OCI-LY3 (cell line): Measurements from ENCODE around the gene TXNL4A.

Experiments
- H2AFZ ChIP-seq: fragments of 200-600, 300-600 bp; shearing (Covaris generic); 2 replicates; pipeline ENCODE4 v1.6.0; 2014; ENCODE audit warnings: antibody characterized with exemption, low read depth, low read length
- H3K27ac ChIP-seq: fragments of 200-600, 300-600 bp; sonication (generic); 2 replicates; pipeline ENCODE4 v1.5.1; 2014; ENCODE audit warnings: mild to moderate bottlenecking, low read length, moderate library complexity, mixed read lengths
- H3K27me3 ChIP-seq: fragments of 200-600, 300-600 bp; sonication (generic); 2 replicates; pipeline ENCODE4 v1.6.1; 2014; ENCODE audit warnings: low read depth, low read length, mixed read lengths
- H3K36me3 ChIP-seq: fragments of 200-600, 300-600 bp; sonication (generic); replicated peaks from 2 replicates; pipeline ENCODE3; 2014; ENCODE audit warnings: low read depth, low read length, mixed read lengths
- H3K4me1 ChIP-seq: fragments of 300-600, 200-600 bp; sonication (generic); 2 replicates; pipeline ENCODE4 v1.6.1; 2014; ENCODE audit warnings: low read length, mixed read lengths
- H3K4me2 ChIP-seq: fragments of 200-600, 300-600 bp; sonication (generic); 2 replicates; pipeline ENCODE4 v1.6.1; 2014; ENCODE audit warnings: low read length, mixed read lengths
- H3K4me3 ChIP-seq: fragments of 300-600, 200-600 bp; sonication (generic); 2 replicates; pipeline ENCODE4 v1.5.1; 2014; ENCODE audit warnings: antibody characterized with exemption, mild to moderate bottlenecking, low read length, moderate library complexity
- H3K79me2 ChIP-seq: fragments of 300-600, 200-600 bp; shearing (Covaris generic); 2 replicates; pipeline ENCODE4 v1.6.1; 2014; ENCODE audit warnings: mild to moderate bottlenecking, low read length, mixed read lengths
- H3K9ac ChIP-seq: fragments of 300-600, 200-600 bp; shearing (Covaris generic); 2 replicates; pipeline ENCODE4 v1.6.0; 2014; ENCODE audit warnings: mild to moderate bottlenecking, low read length, moderate library complexity
- H3K9me3 ChIP-seq: fragments of 200-600, 300-600 bp; shearing (Covaris generic); 2 replicates; pipeline ENCODE4 v1.6.1; 2014; ENCODE audit warnings: low read length, mixed read lengths; ENCODE audit not compliant: insufficient read depth
- H4K20me1 ChIP-seq: fragments of 200-600, 300-600 bp; sonication (generic); 2 replicates; pipeline ENCODE4 v1.6.1; 2016; ENCODE audit warnings: low read length, mixed read lengths; ENCODE audit not compliant: insufficient read depth
- CTCF ChIP-seq: fragments of 200-600, 300-600 bp; sonication (generic); IDR thresholded peaks from 2 replicates; pipeline ENCODE4 v1.5.1; 2014; ENCODE audit warnings: antibody characterized with exemption, low read length, low read depth
- EZH2phosphoT487 ChIP-seq: fragments of 200-600 bp; shearing (Covaris generic); IDR thresholded peaks from 2 replicates; pipeline ENCODE4 v1.6.1; 2018; ENCODE audit warnings: antibody characterized with exemption, mixed run types, low read depth

Gene TXNL4A

GRCh38 chr18:79932907-79933306 is 55.5 kb downstream of the TXNL4A start:
- Histone ChIP-seq H3K79me2 (peaks cover 83% of the 10 kb centered on the region), H3K9me3 (peaks cover 43% of the 10 kb centered on the region), H3K9ac (no peak overlapping the region), H3K4me1 (no peaks in the 10 kb centered on the region), H3K4me3 (no peak overlapping the region), H3K36me3 (peaks cover 96% of the 10 kb centered on the region), H4K20me1 (peaks cover 36% of the 10 kb centered on the region), H2AFZ (no peak overlapping the region), H3K4me2 (no peak overlapping the region), H3K27ac (no peak overlapping the region), H3K27me3 (no peaks in the 10 kb centered on the region)
- TF ChIP-seq CTCF = no peak
- TF ChIP-seq EZH2phosphoT487 = no peak

GRCh38 chr18:79931475-79931874 is 56.9 kb downstream of the TXNL4A start:
- Histone ChIP-seq H3K9me3 (peaks cover 43% of the 10 kb centered on the region), H3K36me3 (peaks cover 84% of the 10 kb centered on the region), H3K4me1 (no peaks in the 10 kb centered on the region), H3K9ac (no peak overlapping the region), H3K79me2 (peaks cover 79% of the 10 kb centered on the region), H2AFZ (no peak overlapping the region), H3K4me3 (no peak overlapping the region), H4K20me1 (peaks cover 33% of the 10 kb centered on the region), H3K4me2 (no peak overlapping the region), H3K27ac (no peak overlapping the region), H3K27me3 (no peaks in the 10 kb centered on the region)
- TF ChIP-seq CTCF (no peak), EZH2phosphoT487 (no peak)

- no peaks in the 10 kb centered on the region for H3K4me1 ChIP-seq
- no peak overlapping the region for H3K9ac ChIP-seq
- peaks cover 42% of the 10 kb centered on the region for H4K20me1 ChIP-seq
- no peak overlapping the region for H3K4me2 ChIP-seq
- TF ChIP-seq EZH2phosphoT487 = no peak
- TF ChIP-seq CTCF = no peak
- no peak overlapping the region for H2AFZ ChIP-seq
- peaks cover 43% of the 10 kb centered on the region for H3K9me3 ChIP-seq
- H3K79me2 ChIP-seq = peaks cover 71% of the 10 kb centered on the region
- no peak overlapping the region for H3K27ac ChIP-seq
- H3K36me3 ChIP-seq = peaks cover 73% of the 10 kb centered on the region
- H3K27me3 ChIP-seq = no peaks in the 10 kb centered on the region
- no peak overlapping the region for H3K4me3 ChIP-seq
These were observed 58.2 kb downstream of the TXNL4A start for GRCh38 chr18:79930020-79930642.

- no peak overlapping the region for H3K9ac ChIP-seq
- no peak overlapping the region for H3K4me3 ChIP-seq
- H3K4me2 ChIP-seq = no peak overlapping the region
- TF ChIP-seq CTCF (no peak), EZH2phosphoT487 (no peak)
- no peak overlapping the region for H3K27ac ChIP-seq
- H4K20me1 ChIP-seq = peaks cover 46% of the 10 kb centered on the region
- H2AFZ ChIP-seq = no peak overlapping the region
- H3K27me3 ChIP-seq = no peaks in the 10 kb centered on the region
- H3K79me2 ChIP-seq = peaks cover 64% of the 10 kb centered on the region
- H3K9me3 ChIP-seq = peaks cover 41% of the 10 kb centered on the region
- peaks cover 74% of the 10 kb centered on the region for H3K36me3 ChIP-seq
- no peaks in the 10 kb centered on the region for H3K4me1 ChIP-seq
These were observed 59.8 kb downstream of the TXNL4A start for GRCh38 chr18:79928563-79928960.
